IMR-90 (cell line): ENCODE measurements around the gene CTCFL. TPM values are rescaled to one million over a fixed set of nuclear protein-coding genes. Genes with fewer than 3 reads are reported as not detected.

Experiments used
- ATAC-seq: fragments of 200-7000 bp; cut with Tn5 transposase; 2 replicates; pipeline ENCODE4 v1.9.1; 2020; ENCODE audit warnings: low read depth, mild to moderate bottlenecking, moderate library complexity
- BruUV-seq: library from RNA; stranded (reverse); fragments of 400-500 nt; replicated peaks from 2 replicates; lab custom pipeline; 2021; lab: Mats Ljungman, UMichigan
- CTCF ChIA-PET: fragments of 300-600 bp; formaldehyde crosslinking; extraction: SDS; loops from one replicate; lab custom pipeline; 2021; ENCODE audit warnings: antibody characterized with exemption; lab: Yijun Ruan, JAX
- POLR2A ChIA-PET: fragments of 300-600 bp; sonication (Branson Sonifier 250); formaldehyde crosslinking; loops from one replicate; lab custom pipeline; 2022; ENCODE audit warnings: antibody characterized with exemption; ENCODE audit not compliant: unreplicated experiment; lab: Charles Lee
- DNase-seq: peaks from one replicate; pipeline ENCODE4 v3.0.0; 2013
- H2AFZ ChIP-seq: replicated peaks from 2 replicates; pipeline ENCODE3; 2013; ENCODE audit warnings: low read length, mild to moderate bottlenecking; ENCODE audit not compliant: poor library complexity
- H2AK5ac ChIP-seq: 2 replicates; pipeline ENCODE4 v1.6.1; 2013; ENCODE audit warnings: low read depth, low read length, inconsistent platforms
- H2AK9ac ChIP-seq: replicated peaks from 2 replicates; pipeline ENCODE3; 2013; ENCODE audit warnings: mild to moderate bottlenecking, low read depth, low read length, moderate library complexity; ENCODE audit not compliant: poor library complexity
- H2BK120ac ChIP-seq: 2 replicates; pipeline ENCODE4 v1.6.1; 2013; ENCODE audit warnings: low read depth, low read length, inconsistent platforms
- H2BK15ac ChIP-seq: 3 replicates; pipeline ENCODE4 v1.6.1; 2013; ENCODE audit warnings: low read depth, low read length, inconsistent platforms
- H2BK20ac ChIP-seq: 2 replicates; pipeline ENCODE4 v1.6.1; 2013; ENCODE audit warnings: low read depth, mild to moderate bottlenecking, inconsistent platforms, low read length, moderate library complexity
- H2BK5ac ChIP-seq: 2 replicates; pipeline ENCODE4 v1.6.1; 2013; ENCODE audit warnings: mild to moderate bottlenecking, low read depth, low read length, inconsistent platforms; ENCODE audit not compliant: poor library complexity, severe bottlenecking
- H3K14ac ChIP-seq: replicated peaks from 2 replicates; pipeline ENCODE4 v1.6.1; 2013; ENCODE audit warnings: low read depth, low read length, inconsistent platforms
- H3K18ac ChIP-seq: 2 replicates; pipeline ENCODE4 v1.6.1; 2013; ENCODE audit warnings: low read depth, low read length, control low read depth
- H3K23ac ChIP-seq: 2 replicates; pipeline ENCODE4 v1.6.1; 2013; ENCODE audit warnings: low read depth, low read length, inconsistent platforms
- H3K27ac ChIP-seq: 2 replicates; pipeline ENCODE4 v1.5.1; 2013; ENCODE audit warnings: mild to moderate bottlenecking, control low read depth, low read length; ENCODE audit not compliant: insufficient read depth
- H3K27me3 ChIP-seq: 2 replicates; pipeline ENCODE4 v1.6.1; 2013; ENCODE audit warnings: low read length; ENCODE audit not compliant: control insufficient read depth, insufficient read depth
- H3K36me3 ChIP-seq: 2 replicates; pipeline ENCODE4 v1.6.1; 2013; ENCODE audit warnings: low read length, mixed read lengths; ENCODE audit not compliant: control insufficient read depth, insufficient read depth
- H3K4ac ChIP-seq: 2 replicates; pipeline ENCODE4 v1.6.1; 2013; ENCODE audit warnings: low read depth, low read length, inconsistent platforms
- H3K4me1 ChIP-seq: 2 replicates; pipeline ENCODE4 v1.6.1; 2013; ENCODE audit warnings: low read length, mixed read lengths; ENCODE audit not compliant: control insufficient read depth, insufficient read depth
- H3K4me2 ChIP-seq: 2 replicates; pipeline ENCODE4 v1.6.1; 2013; ENCODE audit warnings: low read depth, mild to moderate bottlenecking, control low read depth, low read length, moderate library complexity
- H3K4me3 ChIP-seq: 2 replicates; pipeline ENCODE4 v1.5.1; 2013; ENCODE audit warnings: low read depth, mild to moderate bottlenecking, control low read depth, low read length, moderate library complexity; ENCODE audit not compliant: insufficient read depth
- H3K56ac ChIP-seq: 2 replicates; pipeline ENCODE4 v1.6.1; 2013; ENCODE audit warnings: low read length, inconsistent platforms; ENCODE audit not compliant: insufficient read depth; ENCODE audit errors: extremely low read depth
- H3K79me1 ChIP-seq, 2 experiments: 2 replicates each; pipeline ENCODE4 v1.6.1; 2013; ENCODE audit warnings: low read length in 2 of 2, inconsistent platforms in 1 of 2, low read depth in 1 of 2
- H3K9ac ChIP-seq: 2 replicates; pipeline ENCODE4 v1.6.1; 2013; ENCODE audit warnings: low read depth, low read length, control low read depth
- H3K9me1 ChIP-seq: 2 replicates; pipeline ENCODE4 v1.6.1; 2013; ENCODE audit warnings: low read length, inconsistent platforms; ENCODE audit not compliant: insufficient read depth
- H3K9me3 ChIP-seq: 2 replicates; pipeline ENCODE4 v1.6.1; 2013; ENCODE audit warnings: low read length; ENCODE audit not compliant: control insufficient read depth, insufficient read depth
- H4K20me1 ChIP-seq: 2 replicates; pipeline ENCODE4 v1.6.1; 2013; ENCODE audit warnings: low read length, inconsistent platforms; ENCODE audit not compliant: insufficient read depth
- H4K5ac ChIP-seq: 2 replicates; pipeline ENCODE4 v1.6.1; 2013; ENCODE audit warnings: mild to moderate bottlenecking, low read depth, low read length, control low read depth
- H4K8ac ChIP-seq, 2 experiments: 2 replicates each; pipeline ENCODE4 v1.6.1; 2013; ENCODE audit warnings: low read depth in 2 of 2, low read length in 2 of 2, control low read depth in 1 of 2, inconsistent platforms in 1 of 2
- H4K91ac ChIP-seq: 2 replicates; pipeline ENCODE4 v1.6.1; 2013; ENCODE audit warnings: low read depth, low read length, inconsistent platforms; ENCODE audit not compliant: insufficient read depth
- BHLHE40 ChIP-seq: fragments of 150-350 bp; IDR thresholded peaks from 2 replicates; pipeline ENCODE4 v1.6.1; 2016; ENCODE audit warnings: mild to moderate bottlenecking, low read depth, low read length
- CEBPB ChIP-seq: IDR thresholded peaks from 2 replicates; pipeline ENCODE4 v1.6.1; 2012; ENCODE audit warnings: low read depth, low read length, improper control_type of control experiment
- MAFK ChIP-seq: IDR thresholded peaks from 2 replicates; pipeline ENCODE4 v1.6.1; 2012; ENCODE audit warnings: low read depth, low read length, improper control_type of control experiment
- MXI1 ChIP-seq: IDR thresholded peaks from 2 replicates; pipeline ENCODE4 v1.6.1; 2012; ENCODE audit warnings: low read depth, mild to moderate bottlenecking, low read length, moderate library complexity, borderline replicate concordance
- NFE2L2 ChIP-seq: fragments of 150-350 bp; IDR thresholded peaks from 2 replicates; pipeline ENCODE4 v1.6.1; 2016; ENCODE audit warnings: low read depth, mild to moderate bottlenecking, low read length
- RFX5 ChIP-seq: IDR thresholded peaks from 2 replicates; pipeline ENCODE4 v1.8.0; 2012; ENCODE audit warnings: low read depth, mild to moderate bottlenecking, low read length, moderate library complexity
- WGBS, 2 experiments: methylation state at CpG; one replicate each; pipeline versions ENCODE4 v1.1.5 to v1.1.7; 2013; ENCODE audit warnings: missing lambda C conversion rate in 2 of 2; ENCODE audit not compliant: insufficient read length in 1 of 2; ENCODE audit errors: extremely low coverage in 2 of 2; 5-methylcytosine and 5-hydroxymethylcytosine counted together
- dilution Hi-C: fragments of 300-500 bp; cut with HindIII; formaldehyde crosslinking; loops from one replicate; pipeline ENCODE4 v1.14.3; 2018; ENCODE audit warnings: low sequenced_read_pairs; ENCODE audit not compliant: unreplicated experiment
- in situ Hi-C: fragments of 300-500 bp; cut with MboI; formaldehyde crosslinking; loops from 3 replicates; pipeline ENCODE4 v1.14.3; 2019; ENCODE audit warnings: low sequenced_read_pairs, inconsistent platforms, mixed read lengths
- intact Hi-C: fragments of 100-400 bp; cut with micrococcal nuclease; formaldehyde crosslinking; loops from 2 replicates; pipeline ENCODE4 v1.10.0; 2022
- polyA plus RNA-seq, 3 experiments: library from polyadenylated mRNA; depleted of rRNA; stranded (reverse); fragments of >200 nt; gene quantifications; 2 replicates each; pipeline ENCODE4 v1.2.3, GENCODE V29; 2012; ENCODE audit warnings: low replicate concordance in 1 of 3
- total RNA-seq: library from RNA; depleted of rRNA; stranded (reverse); fragments of >200 nt; gene quantifications from 2 replicates; pipeline ENCODE4 v1.2.3, GENCODE V29; 2012
- TF ChIP-seq, protein P1 (sequence below): conservative IDR thresholded peaks from 2 replicates; pipeline ENCODE4 v1.5.1; 2012; ENCODE audit warnings: mild to moderate bottlenecking, low read depth, low read length, improper control_type of control experiment
- TF ChIP-seq, protein P2 (sequence below): fragments of 150-350 bp; IDR thresholded peaks from 2 replicates; pipeline ENCODE4 v1.6.1; 2016; ENCODE audit warnings: low read depth, mild to moderate bottlenecking, low read length, moderate library complexity, borderline replicate concordance

CTCFL gene
- total and polyA plus RNA-seq, 2 of the 4 experiments (the other 2 are of a cell fraction), result not detected

DNA sequence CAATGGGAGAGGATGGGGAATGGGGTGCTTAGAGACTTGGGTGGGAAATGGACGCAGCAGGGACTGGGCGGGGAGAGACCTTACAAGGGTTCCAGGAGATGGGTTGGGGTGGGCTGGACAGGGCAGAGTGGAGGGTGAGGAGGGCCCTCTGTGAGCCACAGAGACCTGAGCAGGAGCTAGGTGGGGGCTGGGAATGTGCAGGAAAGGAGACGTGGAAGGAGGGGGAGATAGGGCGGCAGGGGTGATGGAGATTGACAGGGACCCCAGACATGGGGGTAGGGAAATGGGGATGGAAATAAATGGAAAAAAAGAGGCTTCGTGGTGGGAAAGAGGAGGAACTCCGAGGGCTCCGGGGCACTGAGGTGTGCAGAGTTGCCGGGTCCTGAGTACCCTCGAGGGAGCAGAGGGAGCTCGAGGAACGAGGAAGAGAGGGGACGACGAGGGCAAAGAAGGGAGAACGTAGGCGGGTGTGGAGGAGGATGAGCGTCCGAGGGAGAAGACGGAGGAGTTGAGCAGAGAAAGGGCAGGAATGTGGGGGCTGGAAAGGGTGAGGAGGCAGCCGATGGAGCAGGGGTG lies 2.0 kb upstream of the CTCFL start:
- POLR2A ChIA-PET, result no interaction called here
- CTCF ChIA-PET, result no interaction called here
- dilution Hi-C loops, result no loop called here

More for the DNA sequence above, 2.0 kb upstream of the CTCFL start:
- H3K4me1 ChIP-seq, result no peaks in the 10 kb centered on the region
- no peak overlapping the region for H2BK15ac ChIP-seq
- no peaks in the 10 kb centered on the region for H4K20me1 ChIP-seq
- H4K5ac ChIP-seq, result no peak overlapping the region
- no TSS peak for BruUV-seq
- H2BK120ac ChIP-seq, result no peak overlapping the region
- H3K4me3 ChIP-seq, result no peak overlapping the region
- no peak overlapping the region for H2BK5ac ChIP-seq
- H3K56ac ChIP-seq, result no peak overlapping the region
- no peak overlapping the region for H3K23ac ChIP-seq
- no peak overlapping the region for H2AK9ac ChIP-seq
- no peak overlapping the region for H4K91ac ChIP-seq
- H3K9me1 ChIP-seq, result no peaks in the 10 kb centered on the region
- no peaks in the 10 kb centered on the region for H3K9me3 ChIP-seq
- no peak overlapping the region for H2AFZ ChIP-seq
- no peak overlapping the region for H3K27ac ChIP-seq
- H3K36me3 ChIP-seq, result no peaks in the 10 kb centered on the region
- no peak overlapping the region for H3K18ac ChIP-seq
- no peak overlapping the region for H3K4ac ChIP-seq
- no peak overlapping the region for H2AK5ac ChIP-seq
- DNase-seq (no peak), ATAC-seq (no peak)
- H2BK20ac ChIP-seq, result no peak overlapping the region
- peaks cover 8% of the 10 kb centered on the region; the same call in 1 of the 2 replicates for H3K27me3 ChIP-seq
- TF ChIP-seq, protein P1, sequence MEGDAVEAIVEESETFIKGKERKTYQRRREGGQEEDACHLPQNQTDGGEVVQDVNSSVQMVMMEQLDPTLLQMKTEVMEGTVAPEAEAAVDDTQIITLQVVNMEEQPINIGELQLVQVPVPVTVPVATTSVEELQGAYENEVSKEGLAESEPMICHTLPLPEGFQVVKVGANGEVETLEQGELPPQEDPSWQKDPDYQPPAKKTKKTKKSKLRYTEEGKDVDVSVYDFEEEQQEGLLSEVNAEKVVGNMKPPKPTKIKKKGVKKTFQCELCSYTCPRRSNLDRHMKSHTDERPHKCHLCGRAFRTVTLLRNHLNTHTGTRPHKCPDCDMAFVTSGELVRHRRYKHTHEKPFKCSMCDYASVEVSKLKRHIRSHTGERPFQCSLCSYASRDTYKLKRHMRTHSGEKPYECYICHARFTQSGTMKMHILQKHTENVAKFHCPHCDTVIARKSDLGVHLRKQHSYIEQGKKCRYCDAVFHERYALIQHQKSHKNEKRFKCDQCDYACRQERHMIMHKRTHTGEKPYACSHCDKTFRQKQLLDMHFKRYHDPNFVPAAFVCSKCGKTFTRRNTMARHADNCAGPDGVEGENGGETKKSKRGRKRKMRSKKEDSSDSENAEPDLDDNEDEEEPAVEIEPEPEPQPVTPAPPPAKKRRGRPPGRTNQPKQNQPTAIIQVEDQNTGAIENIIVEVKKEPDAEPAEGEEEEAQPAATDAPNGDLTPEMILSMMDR, result no peak
- TF ChIP-seq MAFK (no peak), MXI1 (no peak), BHLHE40 (no peak), CEBPB (no peak), NFE2L2 (no peak), RFX5 (no peak)
- TF ChIP-seq, protein P2, sequence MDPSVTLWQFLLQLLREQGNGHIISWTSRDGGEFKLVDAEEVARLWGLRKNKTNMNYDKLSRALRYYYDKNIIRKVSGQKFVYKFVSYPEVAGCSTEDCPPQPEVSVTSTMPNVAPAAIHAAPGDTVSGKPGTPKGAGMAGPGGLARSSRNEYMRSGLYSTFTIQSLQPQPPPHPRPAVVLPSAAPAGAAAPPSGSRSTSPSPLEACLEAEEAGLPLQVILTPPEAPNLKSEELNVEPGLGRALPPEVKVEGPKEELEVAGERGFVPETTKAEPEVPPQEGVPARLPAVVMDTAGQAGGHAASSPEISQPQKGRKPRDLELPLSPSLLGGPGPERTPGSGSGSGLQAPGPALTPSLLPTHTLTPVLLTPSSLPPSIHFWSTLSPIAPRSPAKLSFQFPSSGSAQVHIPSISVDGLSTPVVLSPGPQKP, result no peak
- H3K14ac ChIP-seq, result no peak overlapping the region
- no peaks in the 10 kb centered on the region for H3K79me1 ChIP-seq
- H3K9ac ChIP-seq, result no peak overlapping the region
- in situ Hi-C loops, result no loop called here
- 43% methylated on average over 16 of the region's 19 CpGs; no CpG with 5 or more reads in 1 of the 2 experiments for WGBS, 2 experiments
- intact Hi-C loops, result no loop called here
- no peak overlapping the region for H3K4me2 ChIP-seq
- no peak overlapping the region for H4K8ac ChIP-seq
